Fibroblast of the conjunctiva (primary cell): ENCODE measurements around the gene CD82.
"Not testable (repeated sequence)": the region's sequence is repeated elsewhere in the genome, so short reads cannot be mapped to it uniquely, and the experiment has no call there.

Source experiments
- DNase-seq: peaks from one replicate; pipeline ENCODE4 v3.0.0-alpha.2; 2010; ENCODE audit warnings: low read depth

Gene CD82

GRCh38 chr11:44535191-44535980 is 30.1 kb upstream of the CD82 start:
- DNase-seq = no peak

DNA sequence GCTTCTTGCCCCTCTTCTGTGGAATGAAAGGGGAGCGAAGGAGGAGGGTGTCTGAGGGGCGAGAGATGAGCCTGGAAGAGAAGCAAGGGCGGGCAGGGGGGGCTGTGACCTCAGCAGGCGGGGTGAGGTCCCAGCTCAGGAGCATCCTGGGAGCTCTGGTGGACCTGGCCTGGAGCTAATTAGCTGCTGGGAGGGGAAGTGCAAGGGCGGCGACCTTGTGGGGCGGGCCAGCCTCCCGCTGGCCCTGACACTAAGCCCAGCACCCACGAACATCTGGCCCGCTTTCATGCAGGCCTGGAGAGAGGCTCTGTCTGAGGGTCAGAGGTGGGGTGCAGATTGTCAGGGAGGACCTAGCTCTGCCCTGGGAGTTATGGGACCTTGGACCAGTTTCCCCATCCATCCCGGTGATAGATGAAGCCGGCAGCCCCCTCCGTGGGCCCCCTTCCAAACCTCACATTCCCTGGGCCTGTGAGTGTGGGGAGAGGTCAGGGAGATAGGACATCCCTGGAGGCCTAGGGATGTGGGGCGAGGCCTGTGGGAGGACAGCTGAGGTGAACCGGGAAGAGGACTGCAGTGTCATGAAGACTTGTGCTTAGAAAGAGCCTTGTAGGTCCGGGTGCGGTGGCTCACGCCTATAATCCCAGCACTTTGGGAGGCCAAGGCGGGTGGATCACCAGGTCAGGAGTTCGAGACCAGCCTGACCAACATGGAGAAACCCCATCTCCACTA is 28.5 kb upstream of the CD82 start:
- no peak for DNase-seq

DNA sequence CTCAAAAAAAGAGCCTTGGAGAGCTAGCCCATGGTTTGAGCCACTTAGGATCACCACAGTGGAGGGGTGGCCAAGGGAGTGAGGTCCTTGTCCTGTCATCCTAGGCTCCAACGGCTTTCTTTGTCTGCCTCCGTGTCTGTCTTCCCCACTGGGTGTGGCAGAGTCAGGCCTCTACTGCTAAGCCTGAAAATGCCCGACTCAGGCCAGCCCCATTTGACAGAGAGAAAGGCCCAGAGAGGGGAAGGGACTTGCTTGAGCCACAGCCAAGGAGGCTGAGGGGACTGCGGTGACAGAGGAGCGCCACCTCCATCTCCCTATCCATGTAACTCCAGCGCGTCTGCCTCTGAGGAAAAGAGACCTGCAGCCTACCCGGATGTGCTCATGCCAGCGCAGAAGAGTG is 27.8 kb upstream of the CD82 start:
- no peak for DNase-seq

- peak; percentile 48 for DNase-seq
Observed at GRCh38 chr11:44538375-44539054, 26.9 kb upstream of the CD82 start.

GRCh38 chr11:44539971-44540370 is 25.5 kb upstream of the CD82 start:
- DNase-seq = no peak

DNA sequence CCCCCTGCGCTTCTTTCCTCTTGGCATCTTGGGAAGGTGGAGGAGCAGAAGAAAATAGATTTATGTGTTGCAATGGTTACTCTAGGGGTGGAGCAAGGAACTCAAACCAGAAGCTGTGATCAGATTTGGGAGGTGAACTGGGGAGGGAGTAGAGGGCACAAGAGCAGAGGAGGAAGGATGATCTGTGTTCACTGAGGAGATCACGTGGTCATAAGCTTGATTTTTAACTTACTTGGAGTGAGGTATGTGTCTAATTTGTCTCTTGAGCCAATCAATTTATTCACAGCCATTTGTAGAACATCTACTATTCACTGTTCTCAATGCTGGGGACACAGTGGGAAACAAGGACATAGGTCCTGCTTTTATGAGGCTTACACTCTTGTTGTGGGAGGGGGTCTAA is 24.8 kb upstream of the CD82 start:
- DNase-seq = no peak

DNA sequence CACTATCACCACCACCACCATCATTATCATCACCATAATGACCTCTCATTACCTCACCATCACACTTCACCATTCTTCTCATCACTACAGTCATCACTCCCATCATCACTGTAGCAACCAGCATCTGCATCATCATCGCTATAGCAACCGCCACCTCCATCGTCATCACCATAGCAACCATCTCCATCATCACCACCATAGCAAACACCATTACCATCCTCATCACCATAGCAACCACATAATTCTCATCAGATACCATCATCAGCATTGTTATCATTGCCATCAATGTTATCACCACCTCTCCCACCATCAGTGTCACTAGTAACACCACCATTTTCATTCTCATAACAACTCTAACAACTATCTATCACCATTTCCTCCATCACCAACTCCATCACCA is 23.1 kb upstream of the CD82 start:
- no peak for DNase-seq

DNA sequence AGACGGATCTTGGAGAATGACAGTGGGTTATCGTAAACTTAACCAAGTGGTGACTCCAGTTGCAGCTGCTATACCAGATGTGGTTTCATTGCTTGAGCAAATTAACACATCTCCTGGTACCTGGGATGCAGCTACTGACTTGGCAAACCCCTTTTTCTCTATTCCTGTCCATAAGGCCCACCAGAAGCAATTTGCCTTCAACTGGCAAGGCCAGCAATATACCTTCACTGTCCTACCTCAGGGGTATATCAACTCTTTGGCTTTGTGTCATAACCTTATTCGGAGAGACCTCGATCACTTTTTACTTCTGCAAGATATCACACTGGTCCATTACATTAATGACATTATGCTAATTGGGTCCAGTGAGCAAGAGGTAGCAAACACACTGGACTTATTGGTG is 18.5 kb upstream of the CD82 start:
- DNase-seq = not testable (repeated sequence)

DNA sequence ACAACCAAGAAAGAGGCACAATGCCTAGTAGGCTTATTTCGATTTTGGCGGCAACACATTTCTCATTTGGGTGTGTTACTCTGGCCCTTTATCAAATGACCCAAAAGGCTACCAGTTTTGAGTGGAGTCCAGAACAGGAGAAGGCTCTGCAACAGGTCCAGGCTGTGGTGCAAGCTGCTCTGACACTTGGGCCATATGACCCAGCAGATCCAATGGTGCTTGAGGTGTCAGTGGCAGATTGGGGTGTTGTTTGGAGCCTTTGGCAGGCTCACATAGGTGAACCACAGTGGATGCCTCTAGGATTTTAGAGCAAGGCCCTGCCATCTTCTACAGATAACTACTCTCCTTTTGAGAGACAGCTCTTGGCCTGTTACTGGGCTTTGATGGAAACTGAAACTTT is 17.9 kb upstream of the CD82 start:
- DNase-seq = not testable (repeated sequence)

GRCh38 chr11:44548032-44548695 is 17.3 kb upstream of the CD82 start:
- no peak for DNase-seq

DNA sequence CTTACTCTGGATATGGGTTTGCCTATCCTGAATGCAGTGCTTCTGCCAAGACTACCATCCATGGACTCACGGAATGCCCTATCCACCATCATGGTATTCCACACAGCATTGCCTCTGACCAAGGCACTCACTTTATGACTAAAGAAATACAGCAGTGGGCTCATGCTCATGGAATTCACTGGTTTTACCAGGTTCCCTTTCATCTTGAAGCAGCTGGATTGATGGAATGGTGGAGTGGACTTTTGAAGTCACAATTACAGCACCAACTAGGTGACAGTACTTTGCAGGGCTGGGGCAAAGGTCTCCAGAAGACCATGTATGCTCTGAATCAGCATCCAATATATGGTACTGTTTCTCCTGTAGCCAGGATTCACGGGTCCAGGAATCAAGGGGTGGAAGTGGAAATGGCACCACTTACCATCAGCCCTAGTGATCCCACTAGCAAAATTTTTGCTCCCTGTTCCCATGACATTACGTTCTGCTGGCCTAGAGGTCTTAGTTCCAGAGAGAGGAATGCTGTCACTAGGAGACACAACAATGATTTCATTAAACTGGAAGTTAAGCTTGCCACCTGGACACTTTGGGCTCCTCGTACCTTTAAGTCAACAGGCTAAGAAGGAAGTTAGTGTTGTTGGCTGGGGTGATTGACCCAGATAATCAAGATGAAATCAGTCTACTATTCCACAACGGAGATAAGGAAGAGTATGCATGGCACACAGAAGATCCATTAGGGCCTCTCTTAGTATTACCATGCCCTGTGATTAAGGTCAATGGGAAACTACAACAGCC is 16.3 kb upstream of the CD82 start:
- not testable (repeated sequence) for DNase-seq

DNA sequence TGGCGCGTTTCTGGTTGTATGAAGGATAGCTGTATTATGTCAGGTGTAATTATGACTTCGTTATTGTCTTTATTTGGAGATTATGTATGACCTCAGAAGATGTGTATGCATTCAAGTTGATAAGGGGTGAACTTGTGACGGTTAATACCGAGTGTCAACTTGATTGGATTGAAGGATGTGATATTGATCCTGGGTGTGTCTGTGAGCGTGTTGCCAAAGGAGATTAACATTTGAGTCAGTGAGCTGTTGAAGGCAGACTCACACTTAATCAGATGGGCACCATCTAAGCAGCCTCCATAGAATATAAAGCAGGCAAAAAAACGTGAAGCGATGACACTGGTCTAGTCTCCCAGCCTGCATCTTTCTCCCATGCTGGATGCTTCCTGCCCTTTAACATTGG is 15.3 kb upstream of the CD82 start:
- DNase-seq = no peak

- no peak for DNase-seq
Observed at GRCh38 chr11:44551456-44552139, 13.9 kb upstream of the CD82 start.

GRCh38 chr11:44555031-44555800 is 10.2 kb upstream of the CD82 start:
- DNase-seq = no peak

- DNase-seq = peak; percentile 40
Observed at GRCh38 chr11:44556735-44557409, 8.6 kb upstream of the CD82 start.

DNA sequence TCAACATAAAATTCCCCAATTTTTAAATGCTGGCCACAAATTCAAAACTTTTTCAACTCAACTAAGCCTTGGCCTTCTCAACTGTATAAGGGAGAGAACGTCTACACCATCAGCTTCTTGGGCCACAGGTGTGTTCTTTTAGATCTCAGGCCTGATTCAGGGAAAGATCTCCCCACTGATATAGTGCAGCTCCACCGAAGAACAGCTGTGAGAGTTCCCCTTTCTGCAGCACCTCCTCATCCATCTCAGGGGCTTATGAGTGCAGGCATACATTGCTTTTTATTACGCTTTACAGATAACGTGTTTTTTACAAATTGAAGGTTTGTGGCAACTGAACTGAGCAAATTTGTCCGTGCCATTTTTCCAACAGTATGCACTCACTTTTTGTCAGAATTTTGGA is 8.0 kb upstream of the CD82 start:
- no peak for DNase-seq

- no peak for DNase-seq
Observed at GRCh38 chr11:44559207-44559939, 6.1 kb upstream of the CD82 start.

DNA sequence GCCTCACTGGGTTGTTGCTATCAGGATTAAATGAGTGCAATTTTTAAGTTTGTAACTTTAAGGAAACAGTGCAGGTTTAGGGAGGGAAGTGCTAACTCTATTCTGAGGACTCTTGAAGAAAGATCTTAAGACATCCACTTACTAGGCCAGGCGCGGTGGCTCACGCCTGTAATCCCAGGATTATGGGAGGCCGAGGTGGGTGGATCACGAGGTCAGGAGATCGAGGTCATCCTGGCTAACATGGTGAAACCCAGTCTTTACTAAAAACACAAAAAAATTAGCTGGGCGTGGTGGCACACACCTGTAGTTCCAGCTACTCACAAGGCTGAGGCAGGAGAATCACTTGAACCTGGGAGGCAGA is 5.5 kb upstream of the CD82 start:
- DNase-seq = not testable (repeated sequence)

GRCh38 chr11:44561275-44561805 is 4.1 kb upstream of the CD82 start:
- DNase-seq = no peak
